Immature natural killer cell (primary cell): Measurements from ENCODE around the gene FOXI2. TPM values are rescaled to one million over a fixed set of nuclear protein-coding genes. Genes with fewer than 3 reads are reported as not detected.

Experiments
- DNase-seq, 3 donors: peaks; one replicate each; pipeline ENCODE4 v3.0.0; 2022; ENCODE audit warnings: mixed read lengths in 1 of 3
- H3K27ac Mint-ChIP-seq, 6 donors: one replicate each; pipeline ENCODE4 v1.8.0; 2020; ENCODE audit warnings: mixed read lengths in 6 of 6, mild to moderate bottlenecking in 5 of 6, inconsistent platforms in 4 of 6, moderate library complexity in 3 of 6
- H3K27me3 Mint-ChIP-seq, 3 donors: one replicate each; pipeline ENCODE4 v1.8.0; 2020 to 2021; ENCODE audit warnings: low read depth in 3 of 3, mild to moderate bottlenecking in 3 of 3, mixed read lengths in 3 of 3, moderate library complexity in 3 of 3, inconsistent platforms in 1 of 3
- H3K36me3 Mint-ChIP-seq, 3 donors: one replicate each; pipeline ENCODE4 v1.8.0; 2020; ENCODE audit warnings: mixed read lengths in 3 of 3, inconsistent platforms in 2 of 3, mild to moderate bottlenecking in 2 of 3
- H3K4me1 Mint-ChIP-seq, 2 donors: one replicate each; pipeline ENCODE4 v1.8.0; 2020; ENCODE audit warnings: inconsistent platforms in 2 of 2, mild to moderate bottlenecking in 2 of 2, mixed read lengths in 2 of 2, moderate library complexity in 1 of 2
- H3K4me3 Mint-ChIP-seq, 5 donors: one replicate each; pipeline ENCODE4 v1.8.0; 2020; ENCODE audit warnings: mild to moderate bottlenecking in 5 of 5, mixed read lengths in 5 of 5, inconsistent platforms in 3 of 5, moderate library complexity in 3 of 5
- H3K9me3 Mint-ChIP-seq, 6 donors: one replicate each; pipeline ENCODE4 v1.8.0; 2020; ENCODE audit warnings: mild to moderate bottlenecking in 6 of 6, mixed read lengths in 6 of 6, inconsistent platforms in 4 of 6, moderate library complexity in 3 of 6
- polyA plus RNA-seq, 3 donors: library from polyadenylated mRNA; unstranded; fragments of 300-500 nt; fragmentation: Illumina TruSeq; gene quantifications; one replicate each; pipeline ENCODE4 v1.2.3, GENCODE V29; 2021

Gene FOXI2
- polyA plus RNA-seq, 3 donors from 2014 or later: not detected

- no peak overlapping the region for H3K27ac Mint-ChIP-seq
- DNase-seq: no peak
- no peaks in the 10 kb centered on the region for H3K4me1 Mint-ChIP-seq
- H3K9me3 Mint-ChIP-seq: no peaks in the 10 kb centered on the region
- H3K4me3 Mint-ChIP-seq: no peak overlapping the region
- peaks cover 2 to 23% (median 15%) of the 10 kb centered on the region in 3 donors for H3K27me3 Mint-ChIP-seq
- no peaks in the 10 kb centered on the region for H3K36me3 Mint-ChIP-seq
Observed at GRCh38 chr10:127735723-127736221, 1.2 kb upstream of the FOXI2 start.

- H3K36me3 Mint-ChIP-seq: no peaks in the 10 kb centered on the region
- H3K27me3 Mint-ChIP-seq: peaks cover 2 to 23% (median 16%) of the 10 kb centered on the region in 3 donors
- no peaks in the 10 kb centered on the region for H3K4me1 Mint-ChIP-seq
Observed at GRCh38 chr10:127736222-127736914, 617 bp upstream of the FOXI2 start.

GRCh38 chr10:127737563-127738511, 852 bp downstream of the FOXI2 start:
- peaks cover 0 to 2% (median 0%) of the 10 kb centered on the region in 6 donors for H3K9me3 Mint-ChIP-seq
- no peak overlapping the region for H3K4me3 Mint-ChIP-seq
- no peaks in the 10 kb centered on the region for H3K4me1 Mint-ChIP-seq
- peak overlapping the region in 1 of 6 donors; percentile 28 for H3K27ac Mint-ChIP-seq
- peaks cover 2 to 19% (median 16%) of the 10 kb centered on the region in 3 donors for H3K27me3 Mint-ChIP-seq
- no peak for DNase-seq
- H3K36me3 Mint-ChIP-seq: no peaks in the 10 kb centered on the region

More at GRCh38 chr10:127736222-127736914, 617 bp upstream of the FOXI2 start:
- no peak overlapping the region for H3K27ac Mint-ChIP-seq
- DNase-seq: no peak
- H3K4me3 Mint-ChIP-seq: no peak overlapping the region
- H3K9me3 Mint-ChIP-seq: no peaks in the 10 kb centered on the region

- Mint-ChIP-seq H3K4me1 (no peaks in the 10 kb centered on the region), H3K27ac (peak overlapping the region in 1 of 6 donors; percentile 28), H3K36me3 (no peaks in the 10 kb centered on the region)
Observed at GRCh38 chr10:127738512-127739424, 1.8 kb downstream of the FOXI2 start.

GRCh38 chr10:127739908-127740307, 2.9 kb downstream of the FOXI2 start:
- DNase-seq: no peak
- Mint-ChIP-seq H3K4me1 (no peaks in the 10 kb centered on the region), H3K9me3 (peaks cover 0 to 3% (median 0%) of the 10 kb centered on the region in 6 donors), H3K27ac (peak overlapping the region in 4 of 6 donors; percentile 28 to 71 (median 48)), H3K27me3 (peaks cover 0 to 9% (median 7%) of the 10 kb centered on the region in 3 donors), H3K36me3 (no peaks in the 10 kb centered on the region), H3K4me3 (no peak overlapping the region)

More at GRCh38 chr10:127738512-127739424, 1.8 kb downstream of the FOXI2 start:
- Mint-ChIP-seq H3K27me3 (peaks cover 0 to 13% (median 9%) of the 10 kb centered on the region in 3 donors), H3K9me3 (peaks cover 0 to 3% (median 0%) of the 10 kb centered on the region in 6 donors), H3K4me3 (no peak overlapping the region)
- no peak for DNase-seq

GRCh38 chr10:127740596-127740995, 3.6 kb downstream of the FOXI2 start:
- Mint-ChIP-seq H3K27me3 (peaks cover 0 to 10% (median 5%) of the 10 kb centered on the region in 3 donors), H3K4me1 (no peaks in the 10 kb centered on the region), H3K4me3 (no peak overlapping the region), H3K27ac (peak overlapping the region in 1 of 6 donors; percentile 31), H3K36me3 (no peaks in the 10 kb centered on the region), H3K9me3 (peaks cover 0 to 3% (median 0%) of the 10 kb centered on the region in 6 donors)
- DNase-seq: no peak

GRCh38 chr10:127743205-127743604, 6.2 kb downstream of the FOXI2 start:
- Mint-ChIP-seq H3K36me3 (no peaks in the 10 kb centered on the region), H3K4me1 (no peaks in the 10 kb centered on the region), H3K27me3 (peaks cover 0 to 13% (median 8%) of the 10 kb centered on the region in 3 donors), H3K4me3 (no peak overlapping the region), H3K27ac (no peak overlapping the region), H3K9me3 (peaks cover 0 to 3% (median 0%) of the 10 kb centered on the region in 6 donors)
- DNase-seq: no peak

GRCh38 chr10:127744956-127745355, 8.0 kb downstream of the FOXI2 start:
- DNase-seq: no peak
- Mint-ChIP-seq H3K9me3 (peaks cover 2 to 8% (median 5%) of the 10 kb centered on the region in 6 donors), H3K36me3 (peaks cover 0 to 4% (median 0%) of the 10 kb centered on the region in 3 donors), H3K4me3 (no peak overlapping the region), H3K27ac (no peak overlapping the region), H3K27me3 (peaks cover 0 to 13% (median 13%) of the 10 kb centered on the region in 3 donors), H3K4me1 (no peaks in the 10 kb centered on the region)

- no peak for DNase-seq
- no peaks in the 10 kb centered on the region for H3K4me1 Mint-ChIP-seq
- peaks cover 0 to 4% (median 0%) of the 10 kb centered on the region in 3 donors for H3K36me3 Mint-ChIP-seq
- peaks cover 2 to 8% (median 5%) of the 10 kb centered on the region in 6 donors for H3K9me3 Mint-ChIP-seq
- H3K4me3 Mint-ChIP-seq: no peak overlapping the region
- H3K27me3 Mint-ChIP-seq: peaks cover 0 to 13% (median 11%) of the 10 kb centered on the region in 3 donors
- H3K27ac Mint-ChIP-seq: no peak overlapping the region
Observed at GRCh38 chr10:127745861-127746260, 8.9 kb downstream of the FOXI2 start.

GRCh38 chr10:127755753-127756152, 18.8 kb downstream of the FOXI2 start:
- H3K4me1 Mint-ChIP-seq: no peaks in the 10 kb centered on the region
- no peak overlapping the region for H3K27ac Mint-ChIP-seq
- no peak overlapping the region for H3K4me3 Mint-ChIP-seq
- no peaks in the 10 kb centered on the region for H3K36me3 Mint-ChIP-seq
- H3K9me3 Mint-ChIP-seq: peaks cover 0 to 2% (median 0%) of the 10 kb centered on the region in 6 donors
- DNase-seq: no peak
- H3K27me3 Mint-ChIP-seq: peaks cover 1 to 6% (median 2%) of the 10 kb centered on the region in 3 donors

GRCh38 chr10:127756264-127756663, 19.3 kb downstream of the FOXI2 start:
- peaks cover 1 to 6% (median 2%) of the 10 kb centered on the region in 3 donors for H3K27me3 Mint-ChIP-seq
- no peak for DNase-seq

GRCh38 chr10:127757033-127757432, 20.0 kb downstream of the FOXI2 start:
- Mint-ChIP-seq H3K36me3 (no peaks in the 10 kb centered on the region), H3K4me1 (no peaks in the 10 kb centered on the region), H3K27me3 (peaks cover 1 to 10% (median 2%) of the 10 kb centered on the region in 3 donors), H3K9me3 (peaks cover 0 to 2% (median 0%) of the 10 kb centered on the region in 6 donors), H3K4me3 (no peak overlapping the region), H3K27ac (no peak overlapping the region)
- no peak for DNase-seq

More at GRCh38 chr10:127756264-127756663, 19.3 kb downstream of the FOXI2 start:
- H3K9me3 Mint-ChIP-seq: peaks cover 0 to 2% (median 0%) of the 10 kb centered on the region in 6 donors
- H3K27ac Mint-ChIP-seq: no peak overlapping the region
- H3K4me1 Mint-ChIP-seq: no peaks in the 10 kb centered on the region
- no peak overlapping the region for H3K4me3 Mint-ChIP-seq
- H3K36me3 Mint-ChIP-seq: no peaks in the 10 kb centered on the region

GRCh38 chr10:127759276-127759675, 22.3 kb downstream of the FOXI2 start:
- H3K27me3 Mint-ChIP-seq: peaks cover 1 to 18% (median 3%) of the 10 kb centered on the region in 3 donors
- no peaks in the 10 kb centered on the region for H3K9me3 Mint-ChIP-seq
- H3K4me1 Mint-ChIP-seq: no peaks in the 10 kb centered on the region
- no peaks in the 10 kb centered on the region for H3K36me3 Mint-ChIP-seq
- no peak for DNase-seq
- no peak overlapping the region for H3K27ac Mint-ChIP-seq
- no peak overlapping the region for H3K4me3 Mint-ChIP-seq
